Adrenal gland (tissue), 5 donors: ENCODE data around the gene PRAMEF18.
"Not testable (repeated sequence)": the region's sequence is repeated elsewhere in the genome, so short reads cannot be mapped to it uniquely, and the experiment has no call there.

Experiments
- POLR2A ChIP-seq, 2 donors: fragments of 450-650 bp; IDR thresholded peaks; one replicate each; pipeline ENCODE4 v1.6.1; 2017; ENCODE audit warnings: antibody characterized with exemption in 2 of 2, mild to moderate bottlenecking in 2 of 2, moderate library complexity in 1 of 2
- TF ChIP-seq, protein P1 (sequence below), 6 experiments: fragments of 450-650 bp in 4 of 6; fragments of 200-600 bp in 2 of 6; sonication (generic) in 1 of 6; IDR thresholded peaks; 1 replicate in 5 of 6; 2 replicates in 1 of 6; pipeline versions ENCODE4 v1.5.1 to v1.8.0; 2016 to 2021; ENCODE audit warnings: antibody characterized with exemption in 6 of 6, mild to moderate bottlenecking in 2 of 6, moderate library complexity in 1 of 6
- donor health status: DM: no; HTN: no; CAD: no.

DNA sequence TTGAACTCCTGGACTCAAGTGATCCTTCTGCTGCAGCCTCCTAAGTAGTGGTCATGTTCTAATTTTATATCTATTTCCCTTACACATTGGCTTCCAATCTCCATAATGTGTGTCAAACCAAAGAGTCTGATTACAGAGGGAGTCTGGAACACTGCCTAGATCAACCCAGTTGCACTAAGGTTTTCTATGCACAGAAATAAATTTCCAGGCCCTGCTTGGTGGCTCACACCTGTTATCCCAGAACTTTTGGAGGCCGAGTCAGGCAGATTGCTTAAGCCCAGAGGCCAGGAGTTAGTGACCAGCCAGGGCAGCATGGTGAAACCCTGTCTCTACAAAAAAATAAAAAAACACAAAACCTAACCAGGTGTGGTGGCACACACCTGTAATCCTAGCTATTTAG is 8.1 kb upstream of the PRAMEF18 start:
- TF ChIP-seq POLR2A (IDR thresholded peaks at IDR 0.05) = not testable (repeated sequence)
- TF ChIP-seq, protein P1, sequence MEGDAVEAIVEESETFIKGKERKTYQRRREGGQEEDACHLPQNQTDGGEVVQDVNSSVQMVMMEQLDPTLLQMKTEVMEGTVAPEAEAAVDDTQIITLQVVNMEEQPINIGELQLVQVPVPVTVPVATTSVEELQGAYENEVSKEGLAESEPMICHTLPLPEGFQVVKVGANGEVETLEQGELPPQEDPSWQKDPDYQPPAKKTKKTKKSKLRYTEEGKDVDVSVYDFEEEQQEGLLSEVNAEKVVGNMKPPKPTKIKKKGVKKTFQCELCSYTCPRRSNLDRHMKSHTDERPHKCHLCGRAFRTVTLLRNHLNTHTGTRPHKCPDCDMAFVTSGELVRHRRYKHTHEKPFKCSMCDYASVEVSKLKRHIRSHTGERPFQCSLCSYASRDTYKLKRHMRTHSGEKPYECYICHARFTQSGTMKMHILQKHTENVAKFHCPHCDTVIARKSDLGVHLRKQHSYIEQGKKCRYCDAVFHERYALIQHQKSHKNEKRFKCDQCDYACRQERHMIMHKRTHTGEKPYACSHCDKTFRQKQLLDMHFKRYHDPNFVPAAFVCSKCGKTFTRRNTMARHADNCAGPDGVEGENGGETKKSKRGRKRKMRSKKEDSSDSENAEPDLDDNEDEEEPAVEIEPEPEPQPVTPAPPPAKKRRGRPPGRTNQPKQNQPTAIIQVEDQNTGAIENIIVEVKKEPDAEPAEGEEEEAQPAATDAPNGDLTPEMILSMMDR (IDR thresholded peaks at IDR 0.05) = not testable (repeated sequence)
